HCT116 (cell line): ENCODE results near the gene POLR2I. TPM values are rescaled to one million over a fixed set of nuclear protein-coding genes. Genes with fewer than 3 reads are reported as not detected.
A peak's percentile ranks its signal among the peaks of the same experiment; 100 is the strongest.

Experiments
- ATAC-seq: fragments of 200-7000 bp; cut with Tn5 transposase; 2 replicates; pipeline ENCODE4 v1.9.1; 2020; ENCODE audit warnings: mild to moderate bottlenecking, moderate library complexity
- Bru-seq: library from RNA; stranded (reverse); fragments of 400-500 nt; gene quantifications from one replicate; lab custom pipeline; 2021; lab: Mats Ljungman, UMichigan
- BruChase-seq, 2 experiments: library from RNA; stranded (reverse); fragments of 400-500 nt; gene quantifications; one replicate each; lab custom pipeline; 2021; lab: Mats Ljungman, UMichigan
- BruUV-seq: library from RNA; stranded (reverse); fragments of 400-500 nt; replicated peaks from 2 replicates; lab custom pipeline; 2021; lab: Mats Ljungman, UMichigan
- CTCF ChIA-PET: fragments of 300-600 bp; sonication (Branson Sonifier 250); formaldehyde crosslinking; loops from one replicate; lab custom pipeline; 2021; ENCODE audit warnings: antibody characterized with exemption; lab: Charles Lee
- POLR2A ChIA-PET: fragments of 300-600, 350-600 bp; sonication (Branson Sonifier 250); formaldehyde crosslinking; loops from one replicate; lab custom pipeline; 2021; ENCODE audit warnings: antibody characterized with exemption; lab: Charles Lee
- RAD21 ChIA-PET, 2 experiments: fragments of 300-600 bp; sonication (Branson Sonifier 250); formaldehyde crosslinking; loops; one replicate each; lab custom pipeline; 2023; ENCODE audit warnings: low total read pairs in 2 of 2; ENCODE audit not compliant: uncharacterized antibody in 2 of 2, unreplicated experiment in 2 of 2, low non-redundant PET in 1 of 2; lab: Charles Lee
- DNase-seq: peaks from one replicate; pipeline ENCODE4 v3.0.0-alpha.2; 2010; ENCODE audit warnings: low read depth, low spot score
- H2AFZ ChIP-seq: fragments of 200-600 bp; shearing (Covaris generic), sonication (generic); 2 replicates; pipeline ENCODE4 v1.6.1; 2017; ENCODE audit warnings: low read depth, mixed run types, mixed read lengths, antibody characterized with exemption, low read length; ENCODE audit not compliant: poor library complexity, severe bottlenecking
- H3K27ac ChIP-seq: 2 replicates; pipeline ENCODE4 v1.5.1; 2012; ENCODE audit warnings: low read depth, low read length
- H3K27me3 ChIP-seq: fragments of 200-600 bp; sonication (generic); 2 replicates; pipeline ENCODE4 v1.6.1; 2016; ENCODE audit warnings: mixed run types, low read length, mixed read lengths; ENCODE audit not compliant: insufficient read depth
- H3K36me3 ChIP-seq, 2 experiments: fragments of 200-500 bp in 1 of 2; fragments of 200-600 bp in 1 of 2; sonication (Bioruptor generic) in 1 of 2; sonication (generic) in 1 of 2; 2 replicates each; pipeline versions ENCODE4 v1.5.1 to v1.6.1; 2014 to 2016; ENCODE audit warnings: low read length in 2 of 2, inconsistent platforms in 1 of 2, mixed read lengths in 1 of 2, mixed run types in 1 of 2; ENCODE audit not compliant: insufficient read depth in 2 of 2, control insufficient read depth in 1 of 2
- H3K4me1 ChIP-seq, 2 experiments: fragments of 200-600 bp in 1 of 2; sonication (generic) in 1 of 2; 2 replicates each; pipeline versions ENCODE4 v1.5.1 to v1.6.1; 2012 to 2017; ENCODE audit warnings: low read length in 2 of 2, inconsistent platforms in 1 of 2, mild to moderate bottlenecking in 1 of 2, mixed read lengths in 1 of 2, mixed run types in 1 of 2, moderate library complexity in 1 of 2; ENCODE audit not compliant: insufficient read depth in 2 of 2, control insufficient read depth in 1 of 2
- H3K4me2 ChIP-seq: fragments of 200-600 bp; sonication (generic); 2 replicates; pipeline ENCODE4 v1.6.1; 2017; ENCODE audit warnings: mixed run types, low read length, mixed read lengths
- H3K4me3 ChIP-seq, 2 experiments: fragments of 200-600 bp in 1 of 2; sonication (generic) in 1 of 2; replicated peaks in 1 of 2; 2 replicates each; pipeline ENCODE4 v1.5.1; 2011 to 2016; ENCODE audit warnings: low read length in 2 of 2, control low read depth in 1 of 2, low read depth in 1 of 2, mild to moderate bottlenecking in 1 of 2, mixed read lengths in 1 of 2, mixed run types in 1 of 2
- H3K79me2 ChIP-seq: fragments of 200-600 bp; sonication (generic); 2 replicates; pipeline ENCODE4 v1.6.1; 2017; ENCODE audit warnings: mild to moderate bottlenecking, mixed run types, low read length, moderate library complexity, mixed read lengths; ENCODE audit not compliant: insufficient read depth
- H3K9ac ChIP-seq: fragments of 200-600 bp; sonication (generic); 2 replicates; pipeline ENCODE4 v1.6.1; 2016; ENCODE audit warnings: low read length, mixed read lengths
- H3K9me2 ChIP-seq: fragments of 200-600 bp; sonication (generic), shearing (Covaris generic); 2 replicates; pipeline ENCODE4 v1.6.1; 2017; ENCODE audit warnings: mixed run types, mild to moderate bottlenecking, moderate library complexity; ENCODE audit not compliant: insufficient read depth
- H3K9me3 ChIP-seq, 2 experiments: fragments of 200-500 bp in 1 of 2; fragments of 200-600 bp in 1 of 2; sonication (Bioruptor generic) in 1 of 2; sonication (generic) in 1 of 2; 2 replicates each; pipeline ENCODE4 v1.6.1; 2014 to 2017; ENCODE audit warnings: low read length in 2 of 2, mixed read lengths in 2 of 2, inconsistent platforms in 1 of 2, low read depth in 1 of 2, mild to moderate bottlenecking in 1 of 2, mixed run types in 1 of 2, moderate library complexity in 1 of 2; ENCODE audit not compliant: control insufficient read depth in 1 of 2, insufficient read depth in 1 of 2
- H4K20me1 ChIP-seq: fragments of 200-600 bp; sonication (generic), shearing (Covaris generic); 2 replicates; pipeline ENCODE4 v1.6.1; 2017; ENCODE audit warnings: mixed run types, mild to moderate bottlenecking, moderate library complexity; ENCODE audit not compliant: insufficient read depth
- CBX3 ChIP-seq: IDR thresholded peaks from 2 replicates; pipeline ENCODE4 v1.6.1; 2012; ENCODE audit warnings: low read depth
- CEBPB ChIP-seq: IDR thresholded peaks from 2 replicates; pipeline ENCODE4 v1.6.1; 2012; ENCODE audit warnings: low read depth
- EGR1 ChIP-seq: IDR thresholded peaks from 2 replicates; pipeline ENCODE4 v1.6.1; 2012; ENCODE audit warnings: low read depth
- ELF1 ChIP-seq: IDR thresholded peaks from 2 replicates; pipeline ENCODE4 v1.6.1; 2012; ENCODE audit warnings: low read depth, borderline replicate concordance
- EZH2phosphoT487 ChIP-seq: fragments of 200-600 bp; IDR thresholded peaks from 2 replicates; pipeline ENCODE4 v1.6.1; 2018; ENCODE audit warnings: antibody characterized with exemption, borderline replicate concordance
- FOSL1 ChIP-seq: IDR thresholded peaks from 2 replicates; pipeline ENCODE4 v1.6.1; 2012; ENCODE audit warnings: low read depth
- JUND ChIP-seq: IDR thresholded peaks from 2 replicates; pipeline ENCODE4 v1.6.1; 2012
- POLR2A ChIP-seq: IDR thresholded peaks from 2 replicates; pipeline ENCODE4 v1.7.0; 2011; ENCODE audit warnings: borderline replicate concordance; ENCODE audit not compliant: insufficient read depth, insufficient read length; ENCODE audit errors: extremely low read depth
- RAD21 ChIP-seq: IDR thresholded peaks from 2 replicates; pipeline ENCODE4 v1.6.1; 2012; ENCODE audit warnings: low read depth, mild to moderate bottlenecking
- SIN3A ChIP-seq: IDR thresholded peaks from 2 replicates; pipeline ENCODE4 v1.6.1; 2012; ENCODE audit warnings: low read depth
- SP1 ChIP-seq: IDR thresholded peaks from 2 replicates; pipeline ENCODE4 v1.6.1; 2012; ENCODE audit warnings: low read depth
- SRF ChIP-seq: IDR thresholded peaks from 2 replicates; pipeline ENCODE4 v1.6.1; 2012; ENCODE audit warnings: low read depth
- TCF7L2 ChIP-seq: IDR thresholded peaks from 2 replicates; pipeline ENCODE4 v1.7.0; 2011; ENCODE audit warnings: borderline replicate concordance, inconsistent platforms; ENCODE audit not compliant: insufficient read depth, insufficient read length; ENCODE audit errors: extremely low read depth
- YY1 ChIP-seq: IDR thresholded peaks from 2 replicates; pipeline ENCODE4 v1.6.1; 2011; ENCODE audit warnings: low read length, low read depth, moderate library complexity, mild to moderate bottlenecking; ENCODE audit not compliant: insufficient replicate concordance; ENCODE audit errors: extremely low read depth
- ZFX ChIP-seq: fragments of 450-650 bp; IDR thresholded peaks from 2 replicates; pipeline ENCODE4 v1.6.1; 2017
- ZNF274 ChIP-seq: fragments of 200-500 bp; sonication (Bioruptor generic); IDR thresholded peaks from 2 replicates; pipeline ENCODE4 v1.6.1; 2014; ENCODE audit warnings: mild to moderate bottlenecking, low read depth, low read length, inconsistent platforms
- intact Hi-C: fragments of 100-400 bp; cut with micrococcal nuclease; formaldehyde crosslinking; loops from 2 replicates; pipeline ENCODE4 v1.10.0; 2022
- long read RNA-seq: library from polyadenylated mRNA; unstranded; transcript quantifications from one replicate; pipeline ENCODE4 v2.0.0, GENCODE V29; 2021; ENCODE audit not compliant: unreplicated experiment
- polyA plus RNA-seq: library from polyadenylated mRNA; unstranded; fragments of >200 nt; gene quantifications from 2 replicates; pipeline ENCODE4 v1.2.1, GENCODE V29; 2012; ENCODE audit warnings: missing spikeins
- total RNA-seq: library from RNA; stranded (reverse); gene quantifications from one replicate; pipeline ENCODE4 v1.2.1, GENCODE V29; 2021; ENCODE audit not compliant: unreplicated experiment
- TF ChIP-seq, protein P1 (sequence below): IDR thresholded peaks from 2 replicates; pipeline ENCODE4 v1.6.1; 2011; ENCODE audit warnings: mild to moderate bottlenecking, low read length, moderate library complexity; ENCODE audit not compliant: insufficient replicate concordance; ENCODE audit errors: extremely low read depth
- TF ChIP-seq, protein P2 (sequence below): IDR thresholded peaks from 2 replicates; pipeline ENCODE4 v1.6.1; 2012
- TF ChIP-seq, protein P3 (sequence below): IDR thresholded peaks from 2 replicates; pipeline ENCODE4 v1.6.1; 2012
- TF ChIP-seq, protein P4 (sequence below): IDR thresholded peaks from 2 replicates; pipeline ENCODE4 v1.6.1; 2012; ENCODE audit warnings: low read depth

POLR2I gene
- total RNA-seq: 108 TPM
- 264 and 295 TPM in 2 replicates for polyA plus RNA-seq
- Bru-seq, nascent RNA: percentile 75 among the genes with signal in this experiment
- percentile 87 among the genes with signal in this experiment for BruChase-seq, experiment 1, labeled RNA remaining after a 6-hour chase
- BruChase-seq, experiment 2, labeled RNA remaining after a 2-hour chase: percentile 82 among the genes with signal in this experiment
- long read RNA-seq, transcript POLR2I-201 (6 exons, 913 nt): major isoform, 50 of 66 reads
- long read RNA-seq, partial matches to known transcripts: 10 of 66 reads
- long read RNA-seq, other reads (novel, unspliced or antisense): 1 of 66 reads

DNA sequence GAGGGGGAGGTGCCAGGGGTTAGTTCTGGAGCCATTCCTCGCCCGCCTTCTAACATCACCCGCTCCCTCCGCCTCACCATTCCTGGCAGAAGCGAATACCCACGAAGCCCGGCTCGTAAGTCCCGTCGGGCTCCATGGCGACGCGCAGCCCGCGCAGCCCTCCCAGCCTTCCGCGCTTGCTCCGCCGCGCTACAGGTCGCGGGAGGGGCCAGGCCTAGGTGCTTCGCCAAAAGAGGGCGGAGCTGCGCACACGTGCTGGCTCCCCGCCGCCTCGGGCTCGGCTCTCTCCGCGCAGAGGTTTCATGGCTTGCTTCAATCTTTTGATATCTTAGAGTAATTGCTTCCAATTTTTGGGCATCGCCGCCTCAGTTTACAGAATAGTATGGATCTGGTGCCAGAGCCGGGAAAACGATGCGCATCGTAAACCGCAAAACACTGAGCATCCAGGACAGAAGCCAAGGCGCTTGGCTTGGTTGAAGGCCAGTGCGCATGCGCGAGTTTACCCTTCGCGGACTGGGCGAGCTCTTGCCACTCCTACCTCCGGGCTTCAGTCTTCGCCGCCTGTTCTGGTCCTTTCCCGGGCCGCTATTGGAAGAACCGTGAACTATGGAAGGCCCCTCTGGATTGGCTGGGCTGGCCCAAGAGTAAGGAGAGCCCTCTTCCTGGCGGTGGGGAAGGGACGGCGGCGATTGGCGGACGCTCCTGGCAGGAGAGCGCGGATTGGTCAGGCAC is at the start of gene POLR2I:
Gene POLR2I, minus strand, starts transcription at position 155 of the 732 bp plus-strand sequence. Its CDS starts 19 bp downstream, at position 136.
- peak; percentile 92 for ATAC-seq
- TF ChIP-seq SIN3A (peak; percentile 83), CBX3 (no peak), FOSL1 (no peak), RAD21 (no peak), EGR1 (no peak), POLR2A (peak; percentile 90), TCF7L2 (peak; percentile 55), JUND (no peak), SRF (no peak), SP1 (peak; percentile 88), ZFX (no peak; the same call in 1 of the 2 replicates), YY1 (peak; percentile 85), ELF1 (no peak; the same call in 1 of the 2 replicates), CEBPB (no peak), ZNF274 (no peak), EZH2phosphoT487 (no peak)
- TF ChIP-seq, protein P1, sequence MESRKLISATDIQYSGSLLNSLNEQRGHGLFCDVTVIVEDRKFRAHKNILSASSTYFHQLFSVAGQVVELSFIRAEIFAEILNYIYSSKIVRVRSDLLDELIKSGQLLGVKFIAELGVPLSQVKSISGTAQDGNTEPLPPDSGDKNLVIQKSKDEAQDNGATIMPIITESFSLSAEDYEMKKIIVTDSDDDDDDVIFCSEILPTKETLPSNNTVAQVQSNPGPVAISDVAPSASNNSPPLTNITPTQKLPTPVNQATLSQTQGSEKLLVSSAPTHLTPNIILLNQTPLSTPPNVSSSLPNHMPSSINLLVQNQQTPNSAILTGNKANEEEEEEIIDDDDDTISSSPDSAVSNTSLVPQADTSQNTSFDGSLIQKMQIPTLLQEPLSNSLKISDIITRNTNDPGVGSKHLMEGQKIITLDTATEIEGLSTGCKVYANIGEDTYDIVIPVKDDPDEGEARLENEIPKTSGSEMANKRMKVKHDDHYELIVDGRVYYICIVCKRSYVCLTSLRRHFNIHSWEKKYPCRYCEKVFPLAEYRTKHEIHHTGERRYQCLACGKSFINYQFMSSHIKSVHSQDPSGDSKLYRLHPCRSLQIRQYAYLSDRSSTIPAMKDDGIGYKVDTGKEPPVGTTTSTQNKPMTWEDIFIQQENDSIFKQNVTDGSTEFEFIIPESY: peak; percentile 73
- TF ChIP-seq, protein P2, sequence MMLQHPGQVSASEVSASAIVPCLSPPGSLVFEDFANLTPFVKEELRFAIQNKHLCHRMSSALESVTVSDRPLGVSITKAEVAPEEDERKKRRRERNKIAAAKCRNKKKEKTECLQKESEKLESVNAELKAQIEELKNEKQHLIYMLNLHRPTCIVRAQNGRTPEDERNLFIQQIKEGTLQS: no peak
- TF ChIP-seq, protein P3, sequence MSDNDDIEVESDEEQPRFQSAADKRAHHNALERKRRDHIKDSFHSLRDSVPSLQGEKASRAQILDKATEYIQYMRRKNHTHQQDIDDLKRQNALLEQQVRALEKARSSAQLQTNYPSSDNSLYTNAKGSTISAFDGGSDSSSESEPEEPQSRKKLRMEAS: peak; percentile 100
- TF ChIP-seq, protein P4, sequence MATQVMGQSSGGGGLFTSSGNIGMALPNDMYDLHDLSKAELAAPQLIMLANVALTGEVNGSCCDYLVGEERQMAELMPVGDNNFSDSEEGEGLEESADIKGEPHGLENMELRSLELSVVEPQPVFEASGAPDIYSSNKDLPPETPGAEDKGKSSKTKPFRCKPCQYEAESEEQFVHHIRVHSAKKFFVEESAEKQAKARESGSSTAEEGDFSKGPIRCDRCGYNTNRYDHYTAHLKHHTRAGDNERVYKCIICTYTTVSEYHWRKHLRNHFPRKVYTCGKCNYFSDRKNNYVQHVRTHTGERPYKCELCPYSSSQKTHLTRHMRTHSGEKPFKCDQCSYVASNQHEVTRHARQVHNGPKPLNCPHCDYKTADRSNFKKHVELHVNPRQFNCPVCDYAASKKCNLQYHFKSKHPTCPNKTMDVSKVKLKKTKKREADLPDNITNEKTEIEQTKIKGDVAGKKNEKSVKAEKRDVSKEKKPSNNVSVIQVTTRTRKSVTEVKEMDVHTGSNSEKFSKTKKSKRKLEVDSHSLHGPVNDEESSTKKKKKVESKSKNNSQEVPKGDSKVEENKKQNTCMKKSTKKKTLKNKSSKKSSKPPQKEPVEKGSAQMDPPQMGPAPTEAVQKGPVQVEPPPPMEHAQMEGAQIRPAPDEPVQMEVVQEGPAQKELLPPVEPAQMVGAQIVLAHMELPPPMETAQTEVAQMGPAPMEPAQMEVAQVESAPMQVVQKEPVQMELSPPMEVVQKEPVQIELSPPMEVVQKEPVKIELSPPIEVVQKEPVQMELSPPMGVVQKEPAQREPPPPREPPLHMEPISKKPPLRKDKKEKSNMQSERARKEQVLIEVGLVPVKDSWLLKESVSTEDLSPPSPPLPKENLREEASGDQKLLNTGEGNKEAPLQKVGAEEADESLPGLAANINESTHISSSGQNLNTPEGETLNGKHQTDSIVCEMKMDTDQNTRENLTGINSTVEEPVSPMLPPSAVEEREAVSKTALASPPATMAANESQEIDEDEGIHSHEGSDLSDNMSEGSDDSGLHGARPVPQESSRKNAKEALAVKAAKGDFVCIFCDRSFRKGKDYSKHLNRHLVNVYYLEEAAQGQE: no peak

More for the DNA sequence above, at the start of gene POLR2I:
- H3K4me1 ChIP-seq: peaks cover 7 to 27% of the 10 kb centered on the region in 2 experiments; a peak in 3 of 4 replicates
- peaks cover 14 to 19% of the 10 kb centered on the region in 2 experiments; a peak in 3 of 4 replicates for H3K36me3 ChIP-seq
- peaks cover 28% of the 10 kb centered on the region for H3K79me2 ChIP-seq
- peak within 1 kb of the TSS; percentile 82 to 99 for H3K4me3 ChIP-seq
- RAD21 ChIA-PET: interaction anchor here (0.6 to 1.2 kb wide), 4 partner anchors 55 to 295 kb away, joined by 3 to 4 read pairs (median 4); partner anchors contain the start of gene SYNE4 (in 1 of the 2)
- no peaks in the 10 kb centered on the region for H3K9me2 ChIP-seq
- no peaks in the 10 kb centered on the region for H4K20me1 ChIP-seq
- POLR2A ChIA-PET: interaction anchor here (0.6 to 1.5 kb wide), 11 partner anchors 11 to 375 kb away, joined by 3 to 19 read pairs (median 4); partner anchors contain the start of genes CAPNS1, THAP8, ZNF146 and ZNF565
- no peak within 1 kb of the TSS for H2AFZ ChIP-seq
- peak within 1 kb of the TSS; percentile 86 for H3K9ac ChIP-seq
- no TSS peak for BruUV-seq
- CTCF ChIA-PET: interaction anchor here (1.0 to 2.3 kb wide), 4 partner anchors 13 to 55 kb away, joined by 3 to 16 read pairs (median 4); no protein-coding TSS in a partner anchor
- intact Hi-C loops: loop anchor here (5.0 to 10.0 kb wide), 2 partner anchors 43 to 110 kb away; partner anchors contain the start of gene SYNE4
- peak within 1 kb of the TSS; percentile 92 for H3K27ac ChIP-seq
- no peaks in the 10 kb centered on the region for H3K9me3 ChIP-seq
- peak within 1 kb of the TSS; percentile 95 for H3K4me2 ChIP-seq
- peak; percentile 99 for DNase-seq
- H3K27me3 ChIP-seq: no peaks in the 10 kb centered on the region
